G401 (cell line): ENCODE data around the gene CSGALNACT2. TPM values are rescaled to one million over a fixed set of nuclear protein-coding genes. Genes with fewer than 3 reads are reported as not detected.
"Not testable (repeated sequence)": the region's sequence is repeated elsewhere in the genome, so short reads cannot be mapped to it uniquely, and the experiment has no call there.

Source experiments
- DNase-seq: peaks from one replicate; pipeline ENCODE4 v3.0.0-alpha.2; 2015; ENCODE audit warnings: low spot score
- in situ Hi-C: cut with HindIII; loops from 2 replicates; pipeline ENCODE4 v1.10.0; 2016; ENCODE audit warnings: low sequenced_read_pairs, mixed read lengths
- total RNA-seq: library from RNA; depleted of rRNA; stranded (reverse); fragments of >200 nt; shearing (Covaris generic); gene quantifications from 2 replicates; pipeline ENCODE4 v1.2.3, GENCODE V29; 2014

The CSGALNACT2 gene
- total RNA-seq, 1 experiment from 2014 or later = 9.2 TPM

DNA sequence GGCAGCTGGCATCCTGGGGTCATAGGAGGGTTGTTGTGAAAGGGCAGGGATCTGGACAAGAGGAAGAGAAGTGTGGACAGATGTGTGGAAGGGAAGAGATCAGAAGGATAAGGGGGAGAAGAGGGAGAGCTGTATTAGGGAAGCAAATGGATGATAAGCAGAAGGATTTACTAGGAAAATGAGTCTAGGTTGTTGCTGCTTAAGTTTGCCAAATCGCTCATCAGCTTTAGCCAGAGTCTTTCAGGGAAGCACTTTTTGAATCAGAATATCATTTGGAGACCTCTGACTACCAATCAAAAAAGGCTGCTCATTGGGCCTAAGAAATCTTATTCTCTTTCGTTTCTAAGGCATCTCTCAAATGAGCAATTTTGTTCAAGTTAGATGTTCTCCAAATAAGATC, 2.6 kb upstream of the CSGALNACT2 start:
- in situ Hi-C loops = no loop called here
- DNase-seq = no peak

DNA sequence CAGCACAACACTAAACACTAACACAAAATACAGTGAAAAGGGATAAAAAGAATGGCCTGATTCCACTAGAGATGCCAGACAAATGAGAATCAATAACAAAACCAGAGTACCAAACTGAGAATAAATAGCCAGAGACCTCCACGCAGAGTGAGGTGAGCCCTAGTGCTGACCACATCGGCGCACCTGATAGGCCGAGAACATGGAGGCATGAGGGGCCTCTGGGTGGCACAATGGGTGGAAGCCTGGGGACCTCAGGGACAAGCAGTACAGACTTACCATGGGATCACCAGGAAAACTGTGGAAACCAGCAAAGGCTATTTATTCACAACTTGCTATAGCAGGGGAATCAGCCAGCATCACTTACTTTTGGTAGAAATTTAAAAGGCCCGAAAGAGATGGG, 1.8 kb upstream of the CSGALNACT2 start:
- in situ Hi-C loops = no loop called here
- DNase-seq = no peak

DNA sequence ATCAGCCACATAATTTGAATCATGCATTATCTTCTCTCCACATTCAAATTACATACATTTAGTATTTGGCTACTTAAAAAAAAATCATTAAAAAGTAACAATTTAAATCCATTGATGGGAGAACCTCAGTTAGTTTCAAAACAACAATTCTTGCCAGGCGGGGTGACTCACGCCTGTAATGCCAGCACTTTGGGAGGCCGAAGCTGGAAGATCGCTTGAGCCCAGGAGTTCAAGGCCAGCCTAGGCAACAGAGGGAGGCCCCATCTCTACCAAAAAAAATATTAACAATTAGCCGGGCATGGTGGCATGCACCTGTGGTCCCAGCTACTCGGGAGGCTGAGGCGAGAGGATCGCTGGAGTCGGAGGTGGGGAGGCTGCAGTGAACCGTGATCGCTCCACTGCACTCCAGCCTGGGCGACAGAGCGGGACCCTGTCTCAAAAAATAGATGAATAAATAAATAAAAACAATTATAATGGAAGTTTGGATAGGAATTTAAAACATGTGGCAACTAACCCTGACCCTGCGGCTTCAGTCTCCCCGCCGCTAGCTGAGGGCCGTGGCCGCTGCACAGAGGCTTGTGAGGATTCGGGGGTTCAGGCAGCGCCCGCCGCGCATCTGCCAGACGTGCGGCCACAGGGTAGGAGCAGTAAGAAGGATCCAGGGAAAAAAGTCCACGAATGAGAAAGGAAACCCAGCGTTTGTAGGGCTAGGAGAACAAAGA, 1.1 kb upstream of the CSGALNACT2 start:
- in situ Hi-C loops = no loop called here
- DNase-seq = no peak

DNA sequence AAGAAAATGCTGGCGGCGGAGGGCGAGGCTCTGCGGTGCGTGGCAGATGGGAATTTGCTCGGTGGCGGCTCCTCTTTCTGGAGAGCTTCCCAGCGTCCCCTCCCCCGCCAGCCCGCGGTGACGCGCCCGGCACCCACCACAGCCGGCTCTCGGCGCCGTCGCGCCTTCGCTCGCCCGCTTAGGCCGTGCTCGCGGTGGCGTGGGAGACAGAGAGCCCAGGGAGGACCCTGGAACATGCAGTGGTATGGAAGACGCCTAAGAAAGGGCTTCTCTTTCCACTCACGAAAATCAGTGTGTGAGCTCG, 576 bp upstream of the CSGALNACT2 start:
- in situ Hi-C loops = no loop called here
- peak; percentile 65 for DNase-seq

DNA sequence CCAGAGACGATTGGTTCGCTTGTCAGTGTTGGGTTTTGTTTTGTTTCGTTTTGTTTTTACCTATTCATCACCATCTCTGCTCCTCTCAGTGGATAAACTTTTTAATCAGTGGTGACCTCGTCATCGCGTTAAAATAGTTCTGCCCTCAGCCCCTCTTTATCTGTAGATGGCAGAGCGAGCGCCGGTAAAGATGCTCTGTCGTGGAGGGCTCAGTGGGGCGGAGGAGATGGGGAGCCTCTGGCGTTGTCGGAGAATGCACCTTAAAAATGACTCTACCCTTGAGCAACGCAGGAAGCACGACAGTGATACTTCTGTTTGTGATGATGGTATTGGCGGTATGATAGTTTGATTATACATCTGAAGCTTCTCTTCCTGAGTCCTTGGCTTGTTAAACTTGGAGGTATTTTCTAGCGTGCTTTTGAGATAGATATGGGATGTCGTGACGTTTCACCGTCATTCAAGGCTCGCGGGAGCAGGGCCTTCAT, 554 bp downstream of the CSGALNACT2 start:
- peak; percentile 56 for DNase-seq
- in situ Hi-C loops = no loop called here

DNA sequence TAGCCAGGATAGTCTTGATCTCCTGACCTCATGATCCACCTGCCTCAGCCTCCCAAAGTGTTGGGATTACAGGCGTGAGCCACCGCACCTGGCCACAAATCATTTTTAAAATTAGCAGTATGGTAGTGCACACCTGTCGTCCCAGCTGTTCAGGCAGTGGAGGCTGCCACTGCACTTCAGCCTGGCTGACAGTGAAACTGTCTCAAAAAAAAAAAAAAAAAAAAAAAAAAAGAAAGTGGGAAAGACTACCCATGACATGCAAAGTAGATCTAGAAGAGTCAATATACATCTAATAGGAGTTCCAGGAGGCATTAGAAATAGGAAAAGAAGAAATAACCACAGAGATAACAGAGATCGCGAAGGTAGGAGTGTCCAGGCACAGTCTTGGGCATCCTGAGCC, 3.2 kb downstream of the CSGALNACT2 start:
- DNase-seq = no peak
- in situ Hi-C loops = no loop called here

DNA sequence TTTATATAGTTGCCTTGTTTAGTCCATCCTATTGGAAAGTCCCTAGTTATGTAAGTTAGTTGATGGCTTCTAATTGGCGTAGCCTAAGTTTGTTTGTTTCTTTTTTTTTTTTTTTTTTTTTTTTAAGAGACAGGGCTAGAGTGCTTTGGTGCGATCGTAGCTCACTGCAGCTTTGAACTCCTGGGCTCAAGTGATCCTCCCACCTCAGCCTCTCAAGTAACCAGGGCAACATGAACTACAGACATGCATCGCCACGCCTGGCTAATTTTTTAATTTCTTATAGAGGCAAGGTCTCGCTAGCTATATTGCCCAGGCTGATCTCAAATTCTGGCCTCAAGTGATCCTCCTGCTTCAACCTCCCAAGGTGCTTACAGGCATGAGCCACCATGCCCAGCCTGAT, 7.1 kb downstream of the CSGALNACT2 start:
- DNase-seq = no peak
- in situ Hi-C loops = no loop called here

DNA sequence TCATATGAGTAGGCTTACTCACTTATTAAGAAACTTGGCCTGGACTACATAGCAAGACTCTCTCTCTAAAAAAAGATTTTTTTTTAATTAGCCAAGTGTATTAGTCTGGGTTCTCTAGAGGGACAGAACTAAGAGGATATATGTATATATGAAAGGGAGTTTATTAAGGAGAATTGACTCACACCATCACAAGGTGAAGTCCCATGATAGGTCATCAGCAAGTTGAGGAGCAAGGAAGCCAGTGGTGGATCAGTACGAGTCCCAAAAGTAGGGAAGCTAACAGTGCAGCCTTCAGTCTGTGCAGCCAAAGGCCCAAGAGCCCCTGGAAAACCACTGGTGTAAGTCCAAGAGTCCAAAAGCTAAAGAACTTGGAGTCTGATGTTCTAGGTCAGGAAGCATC, 7.7 kb downstream of the CSGALNACT2 start:
- in situ Hi-C loops, DNase-seq: not testable (repeated sequence)

DNA sequence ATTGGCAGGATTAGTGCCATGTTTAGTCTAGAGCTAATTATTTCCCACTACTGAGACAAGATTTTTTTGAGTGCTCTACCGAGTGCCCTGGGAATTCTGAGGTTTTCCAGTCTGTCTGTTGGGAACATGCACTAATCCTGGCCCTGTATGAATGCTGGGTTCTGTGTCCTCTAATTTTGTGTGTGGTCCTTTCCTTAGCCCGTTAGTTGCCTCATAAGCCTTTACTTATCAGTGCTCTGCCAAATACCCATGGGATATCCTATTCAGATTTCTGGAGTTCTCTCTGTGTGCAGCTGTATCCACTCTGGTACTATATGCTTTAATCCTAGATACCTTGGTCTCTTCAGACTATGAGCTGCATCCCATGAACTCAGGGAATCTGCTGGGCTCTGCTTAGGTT, 13.1 kb downstream of the CSGALNACT2 start:
- in situ Hi-C loops = no loop called here
- DNase-seq = no peak

DNA sequence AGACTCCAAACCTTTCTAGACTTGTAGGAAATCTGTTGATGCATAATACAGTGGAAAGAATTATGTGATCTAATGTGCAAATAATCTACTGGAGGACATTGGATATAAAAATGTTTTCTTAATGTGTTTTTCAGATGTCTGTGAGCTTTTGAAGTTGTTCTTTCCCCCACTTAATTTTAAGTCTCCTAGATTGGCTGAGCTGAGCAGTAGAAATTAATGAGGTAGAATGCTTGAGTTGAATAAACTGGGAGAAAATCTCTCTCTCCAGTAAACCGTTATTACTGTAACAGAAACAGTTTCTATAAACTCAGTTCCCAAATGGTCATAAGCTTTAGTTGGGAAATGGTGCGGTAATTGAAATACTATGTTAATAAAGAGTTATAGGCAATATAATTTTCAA, 15.7 kb downstream of the CSGALNACT2 start:
- no peak for DNase-seq
- in situ Hi-C loops = no loop called here

DNA sequence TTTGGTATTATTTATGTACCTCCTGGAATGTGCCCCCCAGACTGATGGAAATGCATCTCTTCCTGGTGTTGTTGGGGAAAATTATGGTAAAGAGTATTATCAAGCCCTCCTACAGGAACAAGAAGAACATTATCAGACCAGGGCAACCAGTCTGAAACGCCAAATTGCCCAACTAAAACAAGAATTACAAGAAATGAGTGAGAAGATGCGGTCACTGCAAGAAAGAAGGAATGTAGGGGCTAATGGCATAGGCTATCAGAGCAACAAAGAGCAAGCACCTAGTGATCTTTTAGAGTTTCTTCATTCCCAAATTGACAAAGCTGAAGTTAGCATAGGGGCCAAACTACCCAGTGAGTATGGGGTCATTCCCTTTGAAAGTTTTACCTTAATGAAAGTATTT, 17.0 kb downstream of the CSGALNACT2 start:
- in situ Hi-C loops = no loop called here
- DNase-seq = no peak

DNA sequence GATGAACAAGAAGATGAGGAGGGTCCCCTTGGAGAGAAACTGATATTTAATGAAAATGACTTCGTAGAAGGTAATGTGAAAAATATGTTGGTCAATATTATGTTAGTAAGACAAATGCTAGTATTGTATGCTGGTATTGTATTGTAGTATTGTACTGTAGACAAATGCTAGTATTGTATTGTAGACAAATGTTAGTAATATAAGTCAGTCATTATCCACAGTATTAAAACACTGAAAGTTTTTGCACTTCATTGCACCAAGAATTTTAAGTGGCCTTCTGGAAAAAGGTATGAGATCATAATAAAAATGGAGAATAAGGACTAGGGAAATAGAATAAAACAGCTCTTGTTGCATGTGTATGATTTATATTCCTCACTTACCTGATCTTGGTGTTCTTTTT, 17.5 kb downstream of the CSGALNACT2 start:
- no peak for DNase-seq
- in situ Hi-C loops = no loop called here

DNA sequence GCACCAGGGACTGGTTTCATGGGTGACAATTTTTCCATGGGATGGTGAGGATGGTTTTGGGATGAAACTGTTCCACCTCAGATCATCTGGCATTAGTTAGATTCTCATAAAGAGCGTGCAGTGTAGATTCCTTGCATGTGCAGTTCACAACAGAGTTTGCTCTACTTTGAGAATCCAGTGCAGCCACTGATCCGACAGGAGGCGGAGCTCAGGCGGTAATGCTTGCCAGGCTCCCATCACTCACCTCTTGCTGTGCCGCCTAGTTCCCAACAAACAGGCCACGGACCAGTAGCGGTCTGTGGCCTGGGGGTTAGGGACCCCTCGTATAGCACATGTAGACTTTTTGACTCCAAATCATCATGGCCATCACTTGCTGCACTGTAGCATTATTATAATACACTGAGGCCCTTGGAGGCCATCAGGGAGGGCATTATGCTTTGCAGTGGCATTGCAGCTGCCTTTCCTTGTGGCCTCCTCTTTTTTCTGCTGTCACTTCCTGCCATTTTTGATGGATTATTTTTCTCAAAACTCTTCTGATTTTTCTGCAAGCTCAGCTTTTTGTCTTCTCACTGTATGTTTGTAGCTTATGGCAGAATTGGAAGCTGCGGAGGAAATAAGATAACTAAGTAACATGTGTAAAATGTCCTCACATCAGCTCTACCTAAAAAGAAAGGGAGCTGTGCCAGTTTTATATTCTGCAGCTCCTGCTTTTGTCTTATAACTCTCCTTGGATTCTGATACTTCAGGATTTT, 18.5 kb downstream of the CSGALNACT2 start:
- peak; percentile 48 for DNase-seq
- in situ Hi-C loops = no loop called here

DNA sequence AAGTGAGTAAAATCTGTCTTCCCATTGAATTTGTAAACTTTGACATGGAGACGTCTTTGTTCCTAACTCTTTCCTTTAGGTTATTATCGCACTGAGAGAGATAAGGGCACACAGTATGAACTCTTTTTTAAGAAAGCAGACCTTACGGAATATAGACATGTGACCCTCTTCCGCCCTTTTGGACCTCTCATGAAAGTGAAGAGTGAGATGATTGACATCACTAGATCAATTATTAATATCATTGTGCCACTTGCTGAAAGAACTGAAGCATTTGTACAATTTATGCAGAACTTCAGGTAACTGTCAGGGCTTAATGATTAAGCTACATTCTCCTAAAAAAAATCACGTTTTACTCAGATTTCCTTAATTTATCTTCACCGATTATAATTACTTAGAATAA, 20.4 kb downstream of the CSGALNACT2 start:
- in situ Hi-C loops = no loop called here
- DNase-seq = no peak

DNA sequence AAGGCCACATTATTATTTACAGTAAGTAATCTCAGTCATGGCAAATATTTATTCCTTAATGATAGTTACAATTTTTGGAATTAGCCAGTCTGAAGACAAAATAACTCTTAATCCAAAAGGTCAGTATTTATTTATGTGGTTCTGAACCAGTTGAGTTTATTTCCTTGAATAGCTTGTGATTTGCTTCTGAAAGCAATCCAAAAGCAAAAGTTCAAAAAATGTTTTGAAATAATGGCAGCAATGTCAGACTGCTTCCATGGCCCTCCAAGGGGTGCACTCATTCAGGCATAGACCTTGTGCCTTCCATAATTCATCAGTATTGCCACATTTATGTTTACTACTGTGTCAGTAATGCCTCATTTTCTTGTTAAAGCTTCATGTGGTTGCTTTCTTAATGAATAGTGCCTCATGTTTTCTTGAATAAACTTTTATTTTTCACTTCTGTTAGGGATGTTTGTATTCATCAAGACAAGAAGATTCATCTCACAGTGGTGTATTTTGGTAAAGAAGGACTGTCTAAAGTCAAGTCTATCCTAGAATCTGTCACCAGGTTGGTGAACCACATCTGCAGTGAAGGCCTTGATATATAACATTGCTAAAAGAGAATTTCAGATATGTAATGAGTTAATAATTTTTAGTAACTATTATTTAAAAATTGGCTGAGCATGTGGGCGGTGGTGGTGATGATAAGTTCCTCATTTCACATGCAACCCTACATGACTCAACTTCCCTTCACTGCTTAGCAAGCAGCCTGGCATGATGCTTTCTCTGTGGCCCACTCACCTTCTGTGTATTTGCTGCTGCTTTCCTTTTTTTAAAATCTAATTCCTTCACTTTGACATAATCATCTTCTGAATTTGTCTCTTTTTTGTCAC, 22.0 kb downstream of the CSGALNACT2 start:
- in situ Hi-C loops = no loop called here
- no peak for DNase-seq

DNA sequence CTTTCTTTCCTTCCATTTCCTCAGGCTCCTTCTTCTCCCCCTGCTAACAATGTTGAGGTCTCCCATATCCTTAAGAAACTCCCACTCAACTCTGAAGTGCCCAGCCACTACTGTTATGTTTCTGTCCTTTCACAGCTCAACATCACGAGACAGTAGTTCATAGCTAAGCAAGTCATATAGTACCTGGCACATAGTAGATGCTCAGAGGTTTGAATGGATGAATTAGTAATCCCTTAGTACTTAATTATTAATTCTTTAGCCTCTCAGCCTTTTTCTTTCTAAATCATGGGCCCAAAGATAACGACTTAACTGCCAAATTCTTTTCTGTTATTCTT, 22.6 kb downstream of the CSGALNACT2 start:
- in situ Hi-C loops = no loop called here
- no peak for DNase-seq

DNA sequence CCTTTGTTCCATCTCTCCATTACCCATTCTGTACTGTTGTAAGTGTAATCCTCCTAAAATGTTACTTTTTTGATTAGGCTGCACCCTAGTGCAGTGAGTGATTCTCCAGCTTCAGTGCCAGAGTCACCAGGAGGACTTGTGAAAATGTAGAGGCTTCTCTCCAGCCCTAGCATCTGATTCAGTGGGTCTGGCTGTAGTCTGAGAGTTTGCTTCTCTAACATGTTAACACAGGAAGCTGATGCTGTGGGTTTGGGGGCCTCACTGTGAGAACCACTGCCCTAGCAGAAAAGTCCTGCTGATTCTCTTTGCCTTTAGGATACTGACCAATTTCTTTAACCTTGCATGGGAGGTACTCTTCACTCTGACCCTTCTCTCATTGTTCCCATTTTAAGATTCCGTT, 24.4 kb downstream of the CSGALNACT2 start:
- in situ Hi-C loops = no loop called here
- DNase-seq = no peak

DNA sequence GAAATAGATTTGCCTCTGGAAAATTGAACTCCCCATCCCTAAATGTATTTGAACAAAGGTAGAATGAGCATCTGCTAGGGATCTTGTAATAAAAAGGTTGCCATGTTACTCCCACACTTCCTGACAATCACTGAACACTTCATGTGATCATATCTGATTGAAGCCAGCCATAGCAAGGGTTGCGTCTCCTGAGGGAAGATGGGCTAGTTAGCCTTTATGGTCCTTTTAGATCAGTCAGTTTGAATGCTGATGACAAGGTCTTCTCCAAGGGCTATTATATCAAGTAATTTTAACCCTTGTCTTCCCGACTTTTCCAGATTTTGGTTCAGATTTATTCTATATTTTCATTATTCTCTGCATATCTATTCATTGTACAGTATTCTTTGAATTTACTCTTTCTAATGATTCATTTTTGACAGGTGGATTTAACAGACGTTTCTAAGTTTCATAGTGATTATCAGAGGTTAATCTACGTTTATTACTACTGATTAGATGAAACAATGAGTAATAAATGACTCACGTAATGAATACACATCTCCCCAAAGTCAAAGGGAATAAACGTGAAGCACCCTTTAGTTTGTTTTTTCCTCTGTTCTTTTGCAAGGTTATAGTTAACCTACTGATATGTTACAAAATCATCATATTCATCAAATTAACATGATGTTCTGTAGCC, 28.1 kb downstream of the CSGALNACT2 start:
- in situ Hi-C loops = no loop called here
- DNase-seq = no peak

DNA sequence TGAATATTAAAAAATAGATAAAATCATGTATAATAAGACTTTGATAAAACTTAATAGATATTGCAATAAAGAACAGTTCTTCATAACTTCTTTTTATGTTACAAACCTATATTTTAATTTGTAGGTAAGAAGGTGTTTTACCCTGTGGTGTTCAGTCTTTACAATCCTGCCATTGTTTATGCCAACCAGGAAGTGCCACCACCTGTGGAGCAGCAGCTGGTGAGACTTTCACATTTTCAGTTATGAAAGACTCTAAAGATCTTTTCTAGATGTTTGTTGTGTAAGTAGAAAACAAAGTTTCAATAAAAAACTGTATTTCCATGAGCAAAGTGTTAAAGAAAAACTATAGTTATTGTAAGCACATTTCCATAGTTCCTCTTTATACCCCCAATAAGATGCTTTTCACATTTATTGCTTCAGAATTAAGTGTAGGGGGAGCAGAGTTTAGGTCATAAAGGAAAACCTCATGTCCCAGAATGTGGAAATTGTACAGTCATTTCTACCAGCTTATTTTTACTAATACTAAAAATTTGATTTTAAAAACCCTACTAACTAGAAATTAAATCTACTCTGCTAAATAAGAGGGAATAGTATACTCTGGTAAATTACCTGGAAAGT, 28.7 kb downstream of the CSGALNACT2 start:
- in situ Hi-C loops = no loop called here
- DNase-seq = no peak
